Karpas-422 (cell line): ENCODE measurements around the gene TRAF3. TPM values are rescaled to one million over a fixed set of nuclear protein-coding genes. Genes with fewer than 3 reads are reported as not detected.

Experiments used
- DNase-seq: peaks from one replicate; pipeline ENCODE4 v3.0.0-alpha.2; 2015
- H2AFZ ChIP-seq: fragments of 200-600 bp; sonication (generic); 2 replicates; pipeline ENCODE4 v1.6.1; 2014; ENCODE audit warnings: antibody characterized with exemption, low read length, mixed read lengths
- H3K27ac ChIP-seq: fragments of 200-600 bp; sonication (generic); 2 replicates; pipeline ENCODE4 v1.5.1; 2014; ENCODE audit warnings: mild to moderate bottlenecking, low read length, moderate library complexity
- H3K27me3 ChIP-seq: fragments of 200-600 bp; sonication (generic); 2 replicates; pipeline ENCODE4 v1.6.1; 2014; ENCODE audit warnings: low read length, mixed read lengths
- H3K36me3 ChIP-seq: fragments of 200-600 bp; sonication (generic); 2 replicates; pipeline ENCODE4 v1.6.1; 2014; ENCODE audit warnings: low read length, mixed read lengths; ENCODE audit not compliant: insufficient read depth
- H3K4me1 ChIP-seq: fragments of 200-600 bp; sonication (generic); 2 replicates; pipeline ENCODE4 v1.6.1; 2014; ENCODE audit warnings: mild to moderate bottlenecking, low read length, mixed read lengths
- H3K4me2 ChIP-seq: fragments of 200-600 bp; sonication (generic); 2 replicates; pipeline ENCODE4 v1.6.1; 2014; ENCODE audit warnings: low read length, low read depth, mild to moderate bottlenecking; ENCODE audit not compliant: poor library complexity, severe bottlenecking
- H3K4me3 ChIP-seq: fragments of 200-600 bp; sonication (generic); 2 replicates; pipeline ENCODE4 v1.5.1; 2014; ENCODE audit warnings: mild to moderate bottlenecking, antibody characterized with exemption, low read length, mixed read lengths
- H3K79me2 ChIP-seq: fragments of 200-600 bp; sonication (generic); 2 replicates; pipeline ENCODE4 v1.6.1; 2014; ENCODE audit warnings: mild to moderate bottlenecking, low read length, mixed read lengths
- H3K9ac ChIP-seq: fragments of 200-600 bp; sonication (generic); 2 replicates; pipeline ENCODE4 v1.6.0; 2014; ENCODE audit warnings: low read length
- H3K9me2 ChIP-seq: fragments of 200-600 bp; sonication (generic), shearing (Covaris generic); replicated peaks from 2 replicates; pipeline ENCODE4 v1.6.0; 2014; ENCODE audit warnings: mild to moderate bottlenecking, low read length, moderate library complexity; ENCODE audit not compliant: insufficient read depth
- H3K9me3 ChIP-seq: fragments of 300-700, 200-600 bp; sonication (generic); 2 replicates; pipeline ENCODE4 v1.6.1; 2014; ENCODE audit warnings: low read length, mixed read lengths
- H4K20me1 ChIP-seq: fragments of 200-600 bp; sonication (generic); 2 replicates; pipeline ENCODE4 v1.6.1; 2014; ENCODE audit warnings: mild to moderate bottlenecking, antibody characterized with exemption, low read length, low read depth; ENCODE audit not compliant: insufficient read depth
- total RNA-seq: library from RNA; depleted of rRNA; stranded (reverse); fragments of >200 nt; shearing (Covaris generic); gene quantifications from 2 replicates; pipeline ENCODE4 v1.2.3, GENCODE V29; 2014; ENCODE audit warnings: low replicate concordance

The TRAF3 gene
- total RNA-seq, 1 experiment from 2014 or later = 79.1 TPM

GRCh38 chr14:102920998-102921304 is 143.7 kb downstream of the TRAF3 start:
- DNase-seq = no peak
- peaks cover 43% of the 10 kb centered on the region for H3K4me1 ChIP-seq
- H3K79me2 ChIP-seq = no peaks in the 10 kb centered on the region
- no peaks in the 10 kb centered on the region for H3K9me3 ChIP-seq
- no peaks in the 10 kb centered on the region for H3K27me3 ChIP-seq
- H2AFZ ChIP-seq = no peak overlapping the region
- no peak overlapping the region for H3K4me2 ChIP-seq
- peaks cover 33% of the 10 kb centered on the region for H3K36me3 ChIP-seq
- no peak overlapping the region for H3K9ac ChIP-seq
- H3K27ac ChIP-seq = no peak overlapping the region
- no peak overlapping the region for H3K4me3 ChIP-seq
- H4K20me1 ChIP-seq = no peaks in the 10 kb centered on the region
- peaks cover 11% of the 10 kb centered on the region; the same call in 1 of the 2 replicates for H3K9me2 ChIP-seq

DNA sequence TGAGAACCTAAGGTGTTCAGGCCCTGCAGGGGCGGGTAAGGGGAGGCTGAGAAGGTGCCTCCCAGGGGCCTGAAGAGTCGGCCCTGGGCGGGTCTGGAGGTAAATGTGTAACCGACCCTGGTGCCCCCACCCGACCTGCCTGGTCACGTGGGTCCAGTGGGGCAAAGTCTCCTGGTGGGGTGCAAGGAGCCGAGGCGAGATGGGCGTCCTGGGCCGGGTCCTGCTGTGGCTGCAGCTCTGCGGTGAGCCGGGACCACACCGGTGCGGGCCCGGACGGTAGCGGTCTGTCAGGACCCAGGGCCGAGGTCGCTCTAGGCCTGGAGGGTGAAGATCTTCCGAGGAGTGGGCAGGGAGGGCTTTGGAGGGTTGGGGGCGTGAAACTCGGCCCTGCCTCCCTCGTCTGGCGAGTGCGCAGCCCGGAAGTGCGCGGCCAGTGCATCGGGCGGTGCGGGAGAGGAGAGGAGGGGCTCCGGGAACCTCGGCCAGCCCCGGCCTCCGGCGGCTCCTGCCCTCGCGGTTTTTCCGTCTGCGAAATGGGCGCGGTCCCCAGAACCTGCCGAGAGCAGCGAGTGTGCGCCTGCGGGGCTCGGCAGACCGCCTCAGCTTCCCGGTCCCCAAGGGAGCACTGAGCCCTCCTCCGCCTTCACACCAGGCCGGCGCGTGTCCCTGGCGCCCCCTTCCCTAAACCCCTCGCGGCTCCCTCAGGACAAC is 145.4 kb downstream of the TRAF3 start, which contains the start of gene AMN:
AMN (plus strand) TSS at position 174 of the 711 bp plus-strand sequence; CDS start at position 200, 26 bp downstream.
- H3K79me2 ChIP-seq = no peaks in the 10 kb centered on the region
- no peak within 1 kb of the TSS for H3K9ac ChIP-seq
- H4K20me1 ChIP-seq = no peaks in the 10 kb centered on the region
- H3K4me3 ChIP-seq = no peak within 1 kb of the TSS
- no peak within 1 kb of the TSS for H3K4me2 ChIP-seq
- H2AFZ ChIP-seq = no peak within 1 kb of the TSS
- DNase-seq = no peak
- H3K9me3 ChIP-seq = no peaks in the 10 kb centered on the region
- H3K36me3 ChIP-seq = peaks cover 33% of the 10 kb centered on the region
- no peaks in the 10 kb centered on the region for H3K27me3 ChIP-seq
- H3K4me1 ChIP-seq = peaks cover 39% of the 10 kb centered on the region
- H3K9me2 ChIP-seq = peaks cover 11% of the 10 kb centered on the region; the same call in 1 of the 2 replicates
- H3K27ac ChIP-seq = no peak within 1 kb of the TSS

- H3K9me2 ChIP-seq = peaks cover 11% of the 10 kb centered on the region; the same call in 1 of the 2 replicates
- peaks cover 40% of the 10 kb centered on the region for H3K4me1 ChIP-seq
- H4K20me1 ChIP-seq = no peaks in the 10 kb centered on the region
- peaks cover 29% of the 10 kb centered on the region for H3K36me3 ChIP-seq
- no peak overlapping the region for H3K9ac ChIP-seq
- no peak for DNase-seq
- H3K4me3 ChIP-seq = no peak overlapping the region
- H3K4me2 ChIP-seq = no peak overlapping the region
- no peak overlapping the region for H2AFZ ChIP-seq
- H3K79me2 ChIP-seq = no peaks in the 10 kb centered on the region
- 0 out of 2 replicates have a peak overlapping the region, but pooled peaks have one; percentile 62 for H3K27ac ChIP-seq
- no peaks in the 10 kb centered on the region for H3K27me3 ChIP-seq
- no peaks in the 10 kb centered on the region for H3K9me3 ChIP-seq
Measured at GRCh38 chr14:102923201-102923924, 146.1 kb downstream of the TRAF3 start.

DNA sequence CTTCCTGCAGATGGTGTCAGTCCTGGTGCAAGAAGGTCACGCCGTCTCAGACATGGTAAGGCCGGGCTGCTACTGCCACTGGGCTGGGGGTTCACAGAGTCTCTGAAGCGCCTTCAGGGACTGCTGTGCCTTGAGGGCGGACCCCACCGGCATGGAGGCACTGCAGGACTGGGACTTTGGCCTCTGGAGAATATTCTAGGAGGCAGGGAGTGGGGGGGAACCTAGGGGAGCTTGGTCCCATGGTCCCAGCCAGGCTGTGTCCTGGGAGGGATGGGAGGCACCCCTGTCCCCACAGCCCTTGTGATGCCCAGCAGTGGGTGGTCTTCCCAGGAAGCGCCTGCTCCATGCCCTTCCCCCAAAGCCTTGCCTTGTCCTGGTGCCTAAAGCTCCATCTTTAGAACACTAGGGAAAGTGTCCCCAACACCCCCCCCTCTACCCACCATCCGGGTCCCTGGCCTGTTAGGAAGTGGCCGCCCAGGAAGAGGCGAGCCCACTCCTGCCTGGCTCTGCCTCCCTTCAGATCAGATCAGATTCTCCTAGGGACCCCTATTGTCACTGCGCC is 146.8 kb downstream of the TRAF3 start:
- Histone ChIP-seq H4K20me1 (no peaks in the 10 kb centered on the region), H3K36me3 (peaks cover 23% of the 10 kb centered on the region), H3K9me3 (no peaks in the 10 kb centered on the region), H3K27me3 (no peaks in the 10 kb centered on the region), H2AFZ (no peak overlapping the region), H3K27ac (peak overlapping the region; percentile 62), H3K4me1 (peaks cover 44% of the 10 kb centered on the region), H3K4me2 (no peak overlapping the region), H3K79me2 (no peaks in the 10 kb centered on the region), H3K9me2 (peaks cover 11% of the 10 kb centered on the region; the same call in 1 of the 2 replicates), H3K4me3 (no peak overlapping the region), H3K9ac (no peak overlapping the region)
- DNase-seq = peak; percentile 40

DNA sequence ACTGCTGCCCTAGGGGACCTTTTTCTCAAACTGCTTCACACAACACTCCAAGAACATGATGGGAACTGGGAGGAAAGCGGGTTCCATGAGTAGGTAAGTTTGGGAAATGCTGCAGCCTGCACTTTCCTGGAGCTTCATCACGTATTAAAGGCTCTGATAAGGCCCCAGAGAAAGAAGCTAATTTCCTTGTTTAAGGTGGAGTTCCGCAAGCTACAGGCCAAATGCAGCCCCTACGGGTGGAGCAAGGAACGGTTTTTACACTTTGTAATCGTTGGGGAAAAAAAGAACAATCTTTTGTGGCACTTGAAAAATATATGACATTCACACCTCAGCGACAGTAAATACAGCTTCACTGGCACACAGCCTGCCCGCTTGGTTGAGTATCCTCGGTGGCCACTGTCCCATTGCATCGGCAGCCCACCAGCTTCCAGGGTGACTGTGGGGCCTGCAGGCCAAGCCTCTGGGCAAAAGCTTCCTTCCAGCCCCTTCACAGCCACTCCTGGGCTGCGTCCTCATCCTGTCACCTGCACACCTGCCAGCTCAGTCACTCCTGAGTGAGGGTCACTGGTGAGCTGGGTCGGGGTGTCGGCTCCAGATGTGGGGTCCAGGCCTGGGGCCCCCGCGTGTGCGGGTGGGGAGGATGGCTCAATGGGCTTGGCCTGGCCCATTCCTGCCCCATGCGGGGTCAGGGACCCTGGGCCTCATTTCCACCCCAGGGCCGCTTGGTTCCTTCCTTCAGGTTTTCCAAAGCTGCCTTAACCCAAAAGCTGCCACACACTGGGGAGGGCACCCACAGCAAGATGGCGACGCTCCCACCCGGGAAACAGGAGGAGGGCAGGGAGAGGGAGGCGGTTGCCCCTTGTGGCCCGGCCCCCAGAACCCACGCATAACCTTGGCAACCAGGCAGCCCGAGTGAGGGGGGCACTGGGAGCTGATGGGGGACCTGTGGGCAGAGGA is 147.7 kb downstream of the TRAF3 start:
- Histone ChIP-seq H3K36me3 (peaks cover 21% of the 10 kb centered on the region), H3K4me2 (no peak overlapping the region), H3K4me1 (peaks cover 44% of the 10 kb centered on the region), H3K79me2 (no peaks in the 10 kb centered on the region), H3K27ac (peak overlapping the region; percentile 62), H3K4me3 (no peak overlapping the region), H4K20me1 (peaks cover 4% of the 10 kb centered on the region; the same call in 1 of the 2 replicates), H3K27me3 (no peaks in the 10 kb centered on the region), H3K9ac (no peak overlapping the region), H3K9me3 (no peaks in the 10 kb centered on the region), H2AFZ (no peak overlapping the region), H3K9me2 (peaks cover 11% of the 10 kb centered on the region; the same call in 1 of the 2 replicates)
- DNase-seq = no peak

GRCh38 chr14:102925646-102926045 is 148.4 kb downstream of the TRAF3 start:
- peaks cover 44% of the 10 kb centered on the region for H3K4me1 ChIP-seq

DNA sequence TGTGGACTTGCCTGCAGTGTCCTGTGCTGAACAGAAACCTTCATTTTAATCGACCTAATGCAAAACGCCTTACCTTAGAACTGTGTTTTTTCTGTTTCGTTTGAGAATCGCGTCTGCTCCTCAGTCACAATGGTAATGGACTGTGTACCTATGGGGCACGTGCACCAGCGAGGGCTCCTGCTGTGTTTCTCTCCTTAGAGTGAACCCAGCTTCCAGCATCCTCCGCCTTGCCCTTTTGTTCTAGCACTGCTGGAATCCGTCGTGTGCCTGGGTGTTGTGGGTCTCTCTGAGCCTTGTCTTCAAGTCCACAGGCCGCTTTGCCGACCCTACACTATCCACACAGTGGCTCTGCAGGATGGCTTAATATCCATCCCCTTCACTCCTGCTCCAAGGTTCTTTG is 148.9 kb downstream of the TRAF3 start:
- Histone ChIP-seq H3K4me2 (no peak overlapping the region), H3K4me3 (no peak overlapping the region), H2AFZ (no peak overlapping the region), H3K27ac (peak overlapping the region; percentile 62), H4K20me1 (peaks cover 4% of the 10 kb centered on the region; the same call in 1 of the 2 replicates), H3K27me3 (no peaks in the 10 kb centered on the region), H3K9ac (0 out of 2 replicates have a peak overlapping the region, but pooled peaks have one; percentile 12), H3K36me3 (peaks cover 17% of the 10 kb centered on the region), H3K9me3 (no peaks in the 10 kb centered on the region), H3K79me2 (no peaks in the 10 kb centered on the region), H3K9me2 (no peaks in the 10 kb centered on the region), H3K4me1 (peaks cover 44% of the 10 kb centered on the region)
- DNase-seq = no peak

More at GRCh38 chr14:102925646-102926045, 148.4 kb downstream of the TRAF3 start:
- no peaks in the 10 kb centered on the region for H3K79me2 ChIP-seq
- H3K27me3 ChIP-seq = no peaks in the 10 kb centered on the region
- no peak for DNase-seq
- H3K4me2 ChIP-seq = no peak overlapping the region
- H3K9ac ChIP-seq = 0 out of 2 replicates have a peak overlapping the region, but pooled peaks have one; percentile 12
- no peaks in the 10 kb centered on the region for H3K9me3 ChIP-seq
- H3K36me3 ChIP-seq = peaks cover 17% of the 10 kb centered on the region
- H3K4me3 ChIP-seq = no peak overlapping the region
- peak overlapping the region; percentile 62 for H3K27ac ChIP-seq
- H3K9me2 ChIP-seq = peaks cover 4% of the 10 kb centered on the region; the same call in 1 of the 2 replicates
- H4K20me1 ChIP-seq = peaks cover 4% of the 10 kb centered on the region; the same call in 1 of the 2 replicates
- H2AFZ ChIP-seq = no peak overlapping the region
